ENCODE results near the gene TOR1AIP1.
"Not testable (repeated sequence)": the region's sequence is repeated elsewhere in the genome, so short reads cannot be mapped to it uniquely, and the experiment has no call there.

The TOR1AIP1 gene

GRCh38 chr1:179958359-179958758, 76.3 kb downstream of the TOR1AIP1 start:
- TF ChIP-seq, protein P1, sequence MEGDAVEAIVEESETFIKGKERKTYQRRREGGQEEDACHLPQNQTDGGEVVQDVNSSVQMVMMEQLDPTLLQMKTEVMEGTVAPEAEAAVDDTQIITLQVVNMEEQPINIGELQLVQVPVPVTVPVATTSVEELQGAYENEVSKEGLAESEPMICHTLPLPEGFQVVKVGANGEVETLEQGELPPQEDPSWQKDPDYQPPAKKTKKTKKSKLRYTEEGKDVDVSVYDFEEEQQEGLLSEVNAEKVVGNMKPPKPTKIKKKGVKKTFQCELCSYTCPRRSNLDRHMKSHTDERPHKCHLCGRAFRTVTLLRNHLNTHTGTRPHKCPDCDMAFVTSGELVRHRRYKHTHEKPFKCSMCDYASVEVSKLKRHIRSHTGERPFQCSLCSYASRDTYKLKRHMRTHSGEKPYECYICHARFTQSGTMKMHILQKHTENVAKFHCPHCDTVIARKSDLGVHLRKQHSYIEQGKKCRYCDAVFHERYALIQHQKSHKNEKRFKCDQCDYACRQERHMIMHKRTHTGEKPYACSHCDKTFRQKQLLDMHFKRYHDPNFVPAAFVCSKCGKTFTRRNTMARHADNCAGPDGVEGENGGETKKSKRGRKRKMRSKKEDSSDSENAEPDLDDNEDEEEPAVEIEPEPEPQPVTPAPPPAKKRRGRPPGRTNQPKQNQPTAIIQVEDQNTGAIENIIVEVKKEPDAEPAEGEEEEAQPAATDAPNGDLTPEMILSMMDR (IDR thresholded peaks at IDR 0.05; ENCODE audit: low read depth, low read length, missing control alignments): no peak
- H3K4me3 ChIP-seq (replicated peaks; ENCODE audit: low read depth, low read length): no peak overlapping the region
- no peak for DNase-seq (ENCODE audit: extremely low read depth, low read depth)

DNA sequence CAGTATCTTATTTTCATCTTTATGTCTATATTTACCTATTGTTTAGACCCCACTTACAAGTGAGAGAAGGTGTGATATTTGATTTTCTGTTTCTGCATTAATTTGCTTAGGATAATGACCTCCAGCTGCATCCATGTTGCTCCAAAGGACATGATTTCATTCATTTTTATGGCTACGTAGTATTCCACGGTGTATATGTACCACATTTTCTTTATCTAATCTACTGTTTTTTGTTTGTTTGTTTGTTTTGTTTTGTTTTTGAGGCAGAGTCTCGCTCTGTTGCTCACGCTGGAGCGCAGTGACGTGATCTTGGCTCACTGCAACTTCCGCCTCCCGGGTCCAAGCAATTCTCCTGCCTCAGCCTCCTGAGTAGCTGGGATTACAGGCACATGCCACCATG, 80.1 kb downstream of the TOR1AIP1 start:
- not testable (repeated sequence) for DNase-seq (ENCODE audit: extremely low read depth, low read depth); H3K4me3 ChIP-seq (replicated peaks; ENCODE audit: low read depth, low read length)

GRCh38 chr1:179966551-179966950, 84.5 kb downstream of the TOR1AIP1 start:
- no peak overlapping the region for H3K4me3 ChIP-seq (replicated peaks; ENCODE audit: low read depth, low read length)
- no peak for DNase-seq (ENCODE audit: extremely low read depth, low read depth)
- TF ChIP-seq, protein P1 (IDR thresholded peaks at IDR 0.05; ENCODE audit: low read depth, low read length, missing control alignments): no peak

GRCh38 chr1:179968284-179968993, 86.4 kb downstream of the TOR1AIP1 start:
- no peak overlapping the region for H3K4me3 ChIP-seq (replicated peaks; ENCODE audit: low read depth, low read length)
- TF ChIP-seq, protein P1 (IDR thresholded peaks at IDR 0.05; ENCODE audit: low read depth, low read length, missing control alignments): no peak
- DNase-seq (ENCODE audit: extremely low read depth, low read depth): no peak

DNA sequence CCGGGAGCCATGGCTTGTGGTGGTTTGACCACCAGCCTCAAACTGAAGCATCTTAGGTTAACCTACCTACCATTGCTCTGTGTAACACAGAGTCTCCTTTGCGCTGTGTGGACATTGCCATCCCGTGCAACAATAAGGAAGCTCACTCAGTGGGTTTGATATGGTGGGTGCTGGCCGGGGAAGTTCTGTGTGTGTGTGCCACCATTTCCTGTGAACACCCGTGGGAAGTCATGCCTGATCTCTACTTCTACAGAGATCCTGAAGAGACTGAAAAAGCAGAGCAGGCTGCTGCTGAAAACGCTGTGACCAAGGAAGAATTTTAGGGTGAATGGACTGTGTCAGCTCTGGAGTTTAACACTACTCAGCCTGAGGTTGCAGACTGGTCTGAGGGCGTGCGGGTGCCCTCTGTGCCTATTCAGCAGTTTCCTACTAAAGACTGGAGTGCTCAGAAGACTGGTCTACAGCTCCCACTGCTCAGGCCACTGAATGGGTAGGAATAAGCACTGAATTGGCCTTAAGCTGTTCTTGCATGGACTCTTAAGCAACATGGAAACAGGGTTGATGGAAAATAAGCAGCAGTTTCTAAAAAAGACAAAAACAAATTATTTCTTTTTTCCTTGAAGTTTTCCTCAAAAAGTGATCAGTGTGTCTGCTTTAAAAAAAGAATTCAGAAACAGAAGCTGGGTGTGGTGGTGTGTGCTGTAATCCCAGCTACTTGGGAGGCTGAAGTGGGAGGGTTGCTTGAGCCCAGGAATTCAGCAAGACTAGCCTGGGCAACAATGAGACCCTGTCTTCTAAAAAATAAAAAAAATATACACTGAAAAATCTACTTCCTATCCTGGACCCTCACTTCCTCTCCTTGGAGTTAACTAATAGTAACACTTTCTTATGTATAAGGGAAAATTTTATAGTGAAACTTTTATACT, 87.2 kb downstream of the TOR1AIP1 start:
- TF ChIP-seq, protein P1 (IDR thresholded peaks at IDR 0.05; ENCODE audit: low read depth, low read length, missing control alignments): no peak
- DNase-seq (ENCODE audit: extremely low read depth, low read depth): no peak

More for the DNA sequence above, 87.2 kb downstream of the TOR1AIP1 start:
- no peak overlapping the region for H3K4me3 ChIP-seq (replicated peaks; ENCODE audit: low read depth, low read length)

Data from HFF-Myc (cell line).